ENCODE measurements around the gene IGSF11.
A peak's percentile ranks its signal among the peaks of the same experiment; 100 is the strongest.
"Not testable (repeated sequence)": the region's sequence is repeated elsewhere in the genome, so short reads cannot be mapped to it uniquely, and the experiment has no call there.

IGSF11 gene

DNA sequence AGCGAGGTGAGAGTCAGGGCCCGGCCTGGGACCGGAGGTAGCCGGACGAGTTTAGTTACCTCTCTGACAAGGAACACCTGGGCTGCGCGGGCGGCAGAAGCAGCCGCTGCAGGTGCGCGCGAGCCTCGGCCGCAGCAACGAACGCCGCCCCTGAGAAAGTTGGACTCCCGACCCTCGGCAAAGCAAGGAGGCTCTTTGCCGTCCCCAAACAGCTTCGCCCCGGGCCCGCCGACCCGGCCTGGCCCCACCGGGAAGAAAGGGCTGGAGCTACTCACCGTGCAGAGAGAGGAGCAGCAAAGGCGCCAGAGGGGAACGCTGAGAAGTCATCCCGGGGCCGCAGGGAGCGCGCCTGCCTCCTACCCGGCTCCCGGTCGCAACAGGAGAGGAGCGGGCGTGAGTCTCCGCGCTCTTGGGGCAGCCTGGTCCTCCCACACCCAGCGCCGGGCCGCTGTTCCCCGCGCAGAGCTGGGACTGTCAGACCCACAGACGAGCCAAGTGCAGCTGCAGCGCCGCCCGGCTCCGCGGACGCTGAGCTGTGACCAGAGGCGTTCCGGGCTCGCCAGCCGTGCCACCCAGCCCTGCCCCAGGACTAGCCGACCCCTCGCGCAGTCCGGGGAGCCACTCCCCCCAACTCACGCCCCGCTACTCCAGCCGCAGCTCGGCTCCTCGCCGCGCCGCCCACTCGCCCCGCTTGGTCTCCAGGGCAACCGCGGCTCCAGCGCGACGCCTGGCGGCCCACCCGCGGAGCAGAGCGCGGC lies at the start of gene IGSF11:
Gene IGSF11, minus strand, starts transcription at position 591 of the 758 bp plus-strand sequence. Its CDS starts 264 bp downstream, at position 327.
- TF ChIP-seq, protein P1, sequence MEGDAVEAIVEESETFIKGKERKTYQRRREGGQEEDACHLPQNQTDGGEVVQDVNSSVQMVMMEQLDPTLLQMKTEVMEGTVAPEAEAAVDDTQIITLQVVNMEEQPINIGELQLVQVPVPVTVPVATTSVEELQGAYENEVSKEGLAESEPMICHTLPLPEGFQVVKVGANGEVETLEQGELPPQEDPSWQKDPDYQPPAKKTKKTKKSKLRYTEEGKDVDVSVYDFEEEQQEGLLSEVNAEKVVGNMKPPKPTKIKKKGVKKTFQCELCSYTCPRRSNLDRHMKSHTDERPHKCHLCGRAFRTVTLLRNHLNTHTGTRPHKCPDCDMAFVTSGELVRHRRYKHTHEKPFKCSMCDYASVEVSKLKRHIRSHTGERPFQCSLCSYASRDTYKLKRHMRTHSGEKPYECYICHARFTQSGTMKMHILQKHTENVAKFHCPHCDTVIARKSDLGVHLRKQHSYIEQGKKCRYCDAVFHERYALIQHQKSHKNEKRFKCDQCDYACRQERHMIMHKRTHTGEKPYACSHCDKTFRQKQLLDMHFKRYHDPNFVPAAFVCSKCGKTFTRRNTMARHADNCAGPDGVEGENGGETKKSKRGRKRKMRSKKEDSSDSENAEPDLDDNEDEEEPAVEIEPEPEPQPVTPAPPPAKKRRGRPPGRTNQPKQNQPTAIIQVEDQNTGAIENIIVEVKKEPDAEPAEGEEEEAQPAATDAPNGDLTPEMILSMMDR (IDR thresholded peaks at IDR 0.05; ENCODE audit: low read depth, low read length, missing control alignments): no peak
- H3K4me3 ChIP-seq (ENCODE audit: low read depth, low read length): peak within 1 kb of the TSS; percentile 58
- peak; percentile 22 for DNase-seq
- peaks cover 34% of the 10 kb centered on the region for H3K27me3 ChIP-seq (replicated peaks)
- H3K27ac ChIP-seq: no peak within 1 kb of the TSS
- H3K36me3 ChIP-seq (replicated peaks): no peaks in the 10 kb centered on the region
- in situ Hi-C loops (cut with HindIII; ENCODE audit: low pct_ligation_motif_present, low sequenced_read_pairs): no loop called here

DNA sequence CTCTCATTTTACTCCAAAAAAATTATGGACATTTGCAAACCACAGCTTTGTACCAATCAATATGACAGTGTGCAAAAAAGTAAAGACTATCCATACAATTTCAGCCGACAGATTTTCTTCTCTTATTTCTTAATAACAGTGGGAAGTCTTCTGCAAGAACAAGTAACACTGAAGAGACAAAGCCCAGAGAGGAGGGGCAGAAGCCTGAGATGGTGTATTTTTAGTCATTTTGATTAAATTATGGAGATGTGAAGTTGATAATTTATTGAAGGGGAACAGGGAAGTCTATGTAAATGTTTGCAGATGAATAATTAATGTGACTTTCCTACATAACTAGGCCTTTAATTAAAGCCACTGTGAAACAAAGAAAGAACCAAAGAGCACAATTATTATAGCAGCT lies 45.7 kb upstream of the IGSF11 start:
- TF ChIP-seq, protein P1 (IDR thresholded peaks at IDR 0.05; ENCODE audit: low read depth, low read length, missing control alignments): no peak

DNA sequence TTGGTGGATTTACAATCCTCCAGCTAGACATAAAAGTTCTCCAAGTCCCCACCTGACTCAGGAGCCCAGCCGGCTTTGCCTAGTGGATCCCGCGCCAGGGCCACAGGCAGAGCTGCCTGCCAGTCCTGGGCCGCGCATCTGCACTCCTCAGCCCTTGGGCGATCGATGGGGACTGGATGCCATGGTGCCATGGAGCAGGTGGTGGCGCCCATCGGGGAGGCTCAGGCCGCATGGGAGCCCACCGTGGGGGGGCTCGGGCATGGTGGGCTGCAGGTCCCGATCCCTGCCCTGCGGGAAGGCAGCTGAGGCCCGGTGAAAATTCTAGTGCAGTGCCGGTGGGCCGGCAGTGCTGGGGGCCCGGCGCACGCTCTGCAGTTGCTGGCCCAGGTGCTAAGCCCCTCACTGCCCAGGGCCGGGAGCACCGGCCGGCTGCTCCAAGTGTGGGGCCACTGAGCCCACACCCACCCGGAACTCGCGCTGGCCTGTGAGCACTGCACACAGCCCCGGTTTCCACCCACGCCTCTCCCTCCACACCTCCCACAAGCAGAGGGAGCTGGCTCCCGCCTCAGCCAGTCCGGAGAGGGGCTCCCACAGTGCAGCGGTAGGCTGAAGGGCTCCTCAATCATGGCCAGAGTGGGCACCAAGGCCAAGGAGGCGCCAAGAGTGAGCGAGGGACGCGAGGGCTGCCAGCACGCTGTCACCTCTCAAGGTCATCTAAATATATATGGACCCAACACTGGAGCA lies 38.8 kb upstream of the IGSF11 start:
- TF ChIP-seq, protein P1 (IDR thresholded peaks at IDR 0.05; ENCODE audit: low read depth, low read length, missing control alignments): no peak
- Histone ChIP-seq H3K27ac (no peak overlapping the region), H3K27me3 (replicated peaks) (no peaks in the 10 kb centered on the region), H3K4me3 (ENCODE audit: low read depth, low read length) (no peak overlapping the region), H3K36me3 (replicated peaks) (no peaks in the 10 kb centered on the region)
- no peak for DNase-seq
- in situ Hi-C loops (cut with HindIII; ENCODE audit: low pct_ligation_motif_present, low sequenced_read_pairs): no loop called here

More for the DNA sequence above, 45.7 kb upstream of the IGSF11 start:
- in situ Hi-C loops (cut with HindIII; ENCODE audit: low pct_ligation_motif_present, low sequenced_read_pairs): no loop called here
- H3K4me3 ChIP-seq (ENCODE audit: low read depth, low read length): no peak overlapping the region
- H3K27ac ChIP-seq: no peak overlapping the region
- no peak for DNase-seq
- no peaks in the 10 kb centered on the region for H3K27me3 ChIP-seq (replicated peaks)
- no peaks in the 10 kb centered on the region for H3K36me3 ChIP-seq (replicated peaks)

DNA sequence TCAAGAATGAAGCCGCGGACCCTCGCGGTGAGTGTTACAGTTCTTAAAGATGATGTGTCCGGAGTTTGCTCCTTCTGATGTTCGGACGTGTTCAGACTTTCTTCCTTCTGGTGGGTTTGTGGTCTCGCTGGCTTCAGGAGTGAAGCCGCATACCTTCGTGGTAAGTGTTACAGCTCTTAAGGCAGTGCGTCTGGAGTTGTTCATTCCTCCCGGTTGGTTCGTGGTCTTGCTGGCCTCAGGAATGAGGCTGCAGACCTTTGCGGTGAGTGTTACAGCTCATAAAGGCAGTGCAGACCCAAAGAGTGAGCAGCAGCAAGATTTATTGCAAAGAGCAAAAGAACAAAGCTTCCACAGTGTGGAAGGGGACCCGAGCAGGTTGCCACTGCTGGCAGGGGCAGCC lies 37.8 kb upstream of the IGSF11 start:
- H3K36me3 ChIP-seq (replicated peaks); H3K4me3 ChIP-seq (ENCODE audit: low read depth, low read length); in situ Hi-C loops (cut with HindIII; ENCODE audit: low pct_ligation_motif_present, low sequenced_read_pairs); H3K27me3 ChIP-seq (replicated peaks); H3K27ac ChIP-seq; DNase-seq: not testable (repeated sequence)

DNA sequence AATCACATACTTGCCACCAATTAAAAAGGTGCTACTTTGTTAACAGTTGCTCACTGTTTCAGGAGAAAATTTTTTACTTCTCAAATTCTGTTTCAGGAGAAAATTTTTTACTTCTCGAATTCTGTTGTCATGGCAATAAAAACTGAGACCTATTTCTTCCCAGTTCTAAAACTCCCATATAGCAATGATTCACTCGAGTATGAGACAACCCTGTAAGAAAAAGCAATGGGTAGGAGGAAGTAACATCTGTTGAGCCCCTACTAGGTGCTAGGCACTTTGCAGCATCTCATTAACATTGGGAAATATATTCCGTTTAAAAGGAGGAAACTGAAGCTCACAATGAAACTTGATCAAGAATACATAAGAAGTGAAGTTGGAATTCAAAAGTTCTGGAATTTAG lies 35.1 kb upstream of the IGSF11 start:
- TF ChIP-seq, protein P1 (IDR thresholded peaks at IDR 0.05; ENCODE audit: low read depth, low read length, missing control alignments): no peak
- H3K4me3 ChIP-seq (ENCODE audit: low read depth, low read length): no peak overlapping the region
- in situ Hi-C loops (cut with HindIII; ENCODE audit: low pct_ligation_motif_present, low sequenced_read_pairs): no loop called here
- no peaks in the 10 kb centered on the region for H3K36me3 ChIP-seq (replicated peaks)
- no peak overlapping the region for H3K27ac ChIP-seq
- no peak for DNase-seq
- no peaks in the 10 kb centered on the region for H3K27me3 ChIP-seq (replicated peaks)

- TF ChIP-seq, protein P1 (IDR thresholded peaks at IDR 0.05; ENCODE audit: low read depth, low read length, missing control alignments): no peak
- H3K4me3 ChIP-seq (ENCODE audit: low read depth, low read length): no peak overlapping the region
- in situ Hi-C loops (cut with HindIII; ENCODE audit: low pct_ligation_motif_present, low sequenced_read_pairs): no loop called here
- H3K27me3 ChIP-seq (replicated peaks): no peaks in the 10 kb centered on the region
- H3K36me3 ChIP-seq (replicated peaks): no peaks in the 10 kb centered on the region
- no peak for DNase-seq
- no peak overlapping the region for H3K27ac ChIP-seq
Observed at GRCh38 chr3:119063471-119063870, 28.8 kb upstream of the IGSF11 start.

Measured in brain microvascular endothelial cell (primary cell).